Measurements from ENCODE around the gene PKNOX2. TPM values are rescaled to one million over a fixed set of nuclear protein-coding genes. Genes with fewer than 3 reads are reported as not detected.

Gene PKNOX2
- total and polyA plus RNA-seq, 2 of the 4 experiments (the other 2 are of a cell fraction) = 0.72 to 2.3 TPM

DNA sequence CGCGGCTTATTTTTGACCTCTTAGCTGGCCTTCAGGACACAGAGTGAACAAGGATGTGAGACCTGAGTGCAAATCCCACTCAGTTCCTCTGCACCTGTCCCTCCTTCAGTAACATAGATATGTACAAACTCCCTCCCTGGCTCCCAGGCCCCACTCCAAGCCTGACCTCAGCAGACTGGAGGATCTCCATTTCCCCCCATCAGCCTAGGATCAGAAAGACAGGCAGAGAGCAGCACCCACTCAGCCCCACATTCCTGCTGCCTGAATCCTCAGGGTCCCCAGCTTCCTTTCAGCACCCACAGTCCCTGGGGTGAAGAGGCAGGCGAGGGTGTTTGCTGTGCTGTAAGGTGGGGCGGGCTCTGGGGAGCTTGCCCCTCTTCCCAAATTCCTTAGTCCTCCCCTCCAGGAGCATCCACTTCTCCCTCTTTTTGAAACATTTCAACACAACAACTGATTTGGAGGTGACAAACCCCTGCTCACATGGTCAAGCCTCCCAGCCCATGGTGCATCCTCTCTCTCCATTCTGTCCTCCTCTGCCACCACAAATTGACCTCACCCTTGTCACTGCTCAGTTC, 180.4 kb downstream of the PKNOX2 start:
- Histone ChIP-seq H3K27ac (ENCODE audit: insufficient read depth, low read length) (no peak overlapping the region), H3K36me3 (ENCODE audit: control insufficient read depth, insufficient read depth, low read length) (no peaks in the 10 kb centered on the region), H2BK5ac (ENCODE audit: low read depth, low read length, poor library complexity, severe bottlenecking) (no peak overlapping the region), H3K4me2 (ENCODE audit: low read depth, low read length) (no peak overlapping the region), H2BK15ac (ENCODE audit: low read depth, low read length) (no peak overlapping the region), H3K9me1 (ENCODE audit: insufficient read depth, low read length) (no peaks in the 10 kb centered on the region), H3K18ac (ENCODE audit: low read depth, low read length) (no peak overlapping the region), H3K4ac (ENCODE audit: low read depth, low read length) (no peak overlapping the region), H3K27me3 (ENCODE audit: control insufficient read depth, insufficient read depth, low read length) (no peaks in the 10 kb centered on the region), H3K56ac (ENCODE audit: extremely low read depth, insufficient read depth, low read length) (no peak overlapping the region), H2BK120ac (ENCODE audit: low read depth, low read length) (no peak overlapping the region), H4K20me1 (ENCODE audit: insufficient read depth, low read length) (no peaks in the 10 kb centered on the region), H3K23ac (ENCODE audit: low read depth, low read length) (no peak overlapping the region), H3K9ac (ENCODE audit: low read depth, low read length) (no peak overlapping the region), H2AFZ (replicated peaks; ENCODE audit: low read length, poor library complexity) (no peak overlapping the region), H3K4me1 (ENCODE audit: control insufficient read depth, insufficient read depth, low read length) (peaks cover 2% of the 10 kb centered on the region; the same call in 1 of the 2 replicates), H3K4me3 (ENCODE audit: insufficient read depth, low read depth, low read length) (no peak overlapping the region), H4K5ac (ENCODE audit: low read depth, low read length) (no peak overlapping the region), H2BK20ac (ENCODE audit: low read depth, low read length) (no peak overlapping the region), H3K14ac (replicated peaks; ENCODE audit: low read depth, low read length) (no peak overlapping the region), H2AK5ac (ENCODE audit: low read depth, low read length) (0 out of 2 replicates have a peak overlapping the region, but pooled peaks have one; percentile 16), H3K79me1 (ENCODE audit: low read depth in 1 of 2, low read length in 2 of 2) (no peaks in the 10 kb centered on the region), H4K91ac (ENCODE audit: insufficient read depth, low read depth, low read length) (no peak overlapping the region), H2AK9ac (replicated peaks; ENCODE audit: low read depth, low read length, poor library complexity) (no peak overlapping the region), H3K9me3 (ENCODE audit: control insufficient read depth, insufficient read depth, low read length) (no peaks in the 10 kb centered on the region), H4K8ac (ENCODE audit: low read depth in 2 of 2, low read length in 2 of 2) (no peak overlapping the region)
- in situ Hi-C loops (cut with MboI; ENCODE audit: low sequenced_read_pairs) (loop anchor here (5.0 kb wide), 1 partner anchor 183 kb away; the partner anchor contains the start of gene PKNOX2), dilution Hi-C loops (cut with HindIII; ENCODE audit: low sequenced_read_pairs, unreplicated experiment) (no loop called here), intact Hi-C loops (cut with micrococcal nuclease) (loop anchor here (1.0 to 5.0 kb wide), 3 partner anchors 83 to 181 kb away; partner anchors contain the start of gene PKNOX2)
- ChIA-PET CTCF (interaction anchor here (1.1 to 2.4 kb wide), 14 partner anchors 25 to 254 kb away, joined by 3 to 11 read pairs (median 4); partner anchors contain the start of genes PKNOX2 and TMEM218), POLR2A (ENCODE audit: unreplicated experiment) (interaction anchor here (1.5 kb wide), 1 partner anchor 177 kb away, joined by 4 read pairs; no protein-coding TSS in a partner anchor)
- ATAC-seq (ENCODE audit: low read depth) (no peak), DNase-seq (no peak)
- no TSS peak for BruUV-seq (replicated peaks)
- WGBS, 2 experiments (ENCODE audit: extremely low coverage in 2 of 2, insufficient read length in 1 of 2) = no CpG with 5 or more reads among the region's 4 CpGs
- TF ChIP-seq, protein P1, sequence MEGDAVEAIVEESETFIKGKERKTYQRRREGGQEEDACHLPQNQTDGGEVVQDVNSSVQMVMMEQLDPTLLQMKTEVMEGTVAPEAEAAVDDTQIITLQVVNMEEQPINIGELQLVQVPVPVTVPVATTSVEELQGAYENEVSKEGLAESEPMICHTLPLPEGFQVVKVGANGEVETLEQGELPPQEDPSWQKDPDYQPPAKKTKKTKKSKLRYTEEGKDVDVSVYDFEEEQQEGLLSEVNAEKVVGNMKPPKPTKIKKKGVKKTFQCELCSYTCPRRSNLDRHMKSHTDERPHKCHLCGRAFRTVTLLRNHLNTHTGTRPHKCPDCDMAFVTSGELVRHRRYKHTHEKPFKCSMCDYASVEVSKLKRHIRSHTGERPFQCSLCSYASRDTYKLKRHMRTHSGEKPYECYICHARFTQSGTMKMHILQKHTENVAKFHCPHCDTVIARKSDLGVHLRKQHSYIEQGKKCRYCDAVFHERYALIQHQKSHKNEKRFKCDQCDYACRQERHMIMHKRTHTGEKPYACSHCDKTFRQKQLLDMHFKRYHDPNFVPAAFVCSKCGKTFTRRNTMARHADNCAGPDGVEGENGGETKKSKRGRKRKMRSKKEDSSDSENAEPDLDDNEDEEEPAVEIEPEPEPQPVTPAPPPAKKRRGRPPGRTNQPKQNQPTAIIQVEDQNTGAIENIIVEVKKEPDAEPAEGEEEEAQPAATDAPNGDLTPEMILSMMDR (conservative IDR thresholded peaks at IDR 0.05; ENCODE audit: low read depth, low read length) = no peak
- no peak for TF ChIP-seq POLR2A (IDR thresholded peaks at IDR 0.05; ENCODE audit: low read depth, low read length)
- TF ChIP-seq MAZ (IDR thresholded peaks at IDR 0.05; ENCODE audit: borderline replicate concordance, low read depth, low read length) = no peak
- TF ChIP-seq CEBPB (IDR thresholded peaks at IDR 0.05; ENCODE audit: low read depth, low read length) = no peak
- TF ChIP-seq CHD1 (IDR thresholded peaks at IDR 0.05; ENCODE audit: low read depth, low read length) = no peak
- no peak for TF ChIP-seq RCOR1 (IDR thresholded peaks at IDR 0.05; ENCODE audit: insufficient replicate concordance, low read length)
- TF ChIP-seq USF2 (IDR thresholded peaks at IDR 0.05; ENCODE audit: low read depth, low read length) = no peak
- no peak for TF ChIP-seq ELK1 (IDR thresholded peaks at IDR 0.05; ENCODE audit: borderline replicate concordance, low read depth, low read length)
- TF ChIP-seq NFE2L2 (IDR thresholded peaks at IDR 0.05; ENCODE audit: low read depth, low read length) = no peak
- TF ChIP-seq SMC3 (IDR thresholded peaks at IDR 0.05; ENCODE audit: low read depth, low read length) = no peak
- TF ChIP-seq BHLHE40 (IDR thresholded peaks at IDR 0.05; ENCODE audit: low read depth, low read length) = no peak
- no peak for TF ChIP-seq RFX5 (IDR thresholded peaks at IDR 0.05; ENCODE audit: low read depth, low read length)
- TF ChIP-seq RAD21 (IDR thresholded peaks at IDR 0.05; ENCODE audit: low read length) = no peak
- TF ChIP-seq FOS (IDR thresholded peaks at IDR 0.05; ENCODE audit: low read depth, low read length) = no peak
- TF ChIP-seq MAFK (IDR thresholded peaks at IDR 0.05; ENCODE audit: low read depth, low read length) = no peak
- TF ChIP-seq MXI1 (IDR thresholded peaks at IDR 0.05; ENCODE audit: borderline replicate concordance, low read depth, low read length) = no peak

All from IMR-90 (cell line).